SU-DHL-6 (cell line): Measurements from ENCODE around the gene CLIP2.
"Not testable (repeated sequence)": the region's sequence is repeated elsewhere in the genome, so short reads cannot be mapped to it uniquely, and the experiment has no call there.

Experiments used
- H2AFZ ChIP-seq: fragments of 200-600 bp; sonication (generic); 2 replicates; pipeline ENCODE4 v1.6.1; 2014; ENCODE audit warnings: low read depth, mild to moderate bottlenecking, moderate library complexity, mixed read lengths, antibody characterized with exemption, low read length; ENCODE audit not compliant: severe bottlenecking
- H3F3A ChIP-seq: fragments of 200-600 bp; shearing (Covaris generic); 2 replicates; pipeline ENCODE4 v1.6.0; 2016; ENCODE audit warnings: antibody characterized with exemption, mild to moderate bottlenecking; ENCODE audit not compliant: insufficient read depth
- H3K27ac ChIP-seq: fragments of 200-600 bp; sonication (generic); 2 replicates; pipeline ENCODE4 v1.5.1; 2016; ENCODE audit warnings: low read depth, mild to moderate bottlenecking, low read length, moderate library complexity, mixed read lengths
- H3K27me3 ChIP-seq: fragments of 200-600 bp; sonication (generic), shearing (Covaris generic); 2 replicates; pipeline ENCODE4 v1.6.0; 2014; ENCODE audit warnings: mild to moderate bottlenecking, low read length
- H3K36me3 ChIP-seq: fragments of 200-600 bp; sonication (generic); 2 replicates; pipeline ENCODE4 v1.6.1; 2014; ENCODE audit warnings: mild to moderate bottlenecking, low read length, mixed read lengths
- H3K4me2 ChIP-seq: fragments of 300-600, 200-600 bp; shearing (Covaris generic), sonication (generic); 2 replicates; pipeline ENCODE4 v1.6.0; 2014; ENCODE audit warnings: low read length, low read depth, mild to moderate bottlenecking; ENCODE audit not compliant: poor library complexity, severe bottlenecking
- H3K4me3 ChIP-seq: fragments of 200-600 bp; sonication (generic); 2 replicates; pipeline ENCODE4 v1.5.1; 2014; ENCODE audit warnings: antibody characterized with exemption, low read length, mild to moderate bottlenecking, mixed read lengths; ENCODE audit not compliant: insufficient read depth, poor library complexity, severe bottlenecking
- H3K79me2 ChIP-seq: fragments of 200-600 bp; sonication (generic); 2 replicates; pipeline ENCODE4 v1.6.1; 2014; ENCODE audit warnings: mild to moderate bottlenecking, low read length, moderate library complexity; ENCODE audit not compliant: insufficient read depth
- H3K9ac ChIP-seq: fragments of 200-600 bp; sonication (generic); 2 replicates; pipeline ENCODE4 v1.7.0; 2014; ENCODE audit warnings: mild to moderate bottlenecking, low read length
- H3K9me2 ChIP-seq: fragments of 200-600 bp; sonication (generic); replicated peaks from 2 replicates; pipeline ENCODE4 v1.6.1; 2014; ENCODE audit warnings: low read length; ENCODE audit not compliant: insufficient read depth
- H3K9me3 ChIP-seq: fragments of 200-600 bp; sonication (generic); 2 replicates; pipeline ENCODE4 v1.6.1; 2014; ENCODE audit warnings: low read length, mixed read lengths; ENCODE audit not compliant: insufficient read depth
- H4K20me1 ChIP-seq: fragments of 200-600 bp; sonication (generic); 2 replicates; pipeline ENCODE4 v1.6.1; 2014; ENCODE audit warnings: low read depth, mild to moderate bottlenecking, antibody characterized with exemption, low read length, moderate library complexity, mixed read lengths
- CTCF ChIP-seq: fragments of 200-600 bp; sonication (generic); IDR thresholded peaks from one replicate; pipeline ENCODE4 v1.5.1; 2017; ENCODE audit warnings: antibody characterized with exemption, mild to moderate bottlenecking, low read length, moderate library complexity; ENCODE audit not compliant: insufficient read depth, poor library complexity, severe bottlenecking
- EZH2phosphoT487 ChIP-seq: fragments of 200-600 bp; sonication (generic), shearing (Covaris generic); conservative IDR thresholded peaks from 2 replicates; pipeline ENCODE4 v1.6.1; 2018; ENCODE audit warnings: mild to moderate bottlenecking, antibody characterized with exemption, low read length, moderate library complexity, mixed read lengths

CLIP2 gene

GRCh38 chr7:74337926-74338325, 48.7 kb downstream of the CLIP2 start:
- Histone ChIP-seq H3F3A (no peaks in the 10 kb centered on the region), H3K4me3 (no peak overlapping the region), H2AFZ (no peak overlapping the region), H3K79me2 (no peaks in the 10 kb centered on the region), H4K20me1 (no peaks in the 10 kb centered on the region), H3K9ac (no peak overlapping the region), H3K36me3 (no peaks in the 10 kb centered on the region), H3K27ac (no peak overlapping the region), H3K4me2 (no peak overlapping the region), H3K27me3 (no peaks in the 10 kb centered on the region), H3K9me2 (no peaks in the 10 kb centered on the region), H3K9me3 (no peaks in the 10 kb centered on the region)
- no peak for TF ChIP-seq EZH2phosphoT487
- TF ChIP-seq CTCF = no peak

- TF ChIP-seq CTCF = no peak
- TF ChIP-seq EZH2phosphoT487 = no peak
- Histone ChIP-seq H3K36me3 (no peaks in the 10 kb centered on the region), H4K20me1 (no peaks in the 10 kb centered on the region), H3K4me2 (no peak overlapping the region), H3K27me3 (no peaks in the 10 kb centered on the region), H3K79me2 (no peaks in the 10 kb centered on the region), H3K27ac (no peak overlapping the region), H3K4me3 (no peak overlapping the region), H2AFZ (no peak overlapping the region), H3K9ac (no peak overlapping the region), H3F3A (no peaks in the 10 kb centered on the region), H3K9me3 (no peaks in the 10 kb centered on the region), H3K9me2 (no peaks in the 10 kb centered on the region)
Measured at GRCh38 chr7:74338366-74339108, 49.3 kb downstream of the CLIP2 start.

GRCh38 chr7:74339648-74340047, 50.4 kb downstream of the CLIP2 start:
- not testable (repeated sequence) for H3K9ac ChIP-seq, H3K9me2 ChIP-seq

GRCh38 chr7:74343281-74344131, 54.3 kb downstream of the CLIP2 start:
- Histone ChIP-seq H3K9me2 (no peaks in the 10 kb centered on the region), H3K4me3 (no peak overlapping the region), H3K27ac (no peak overlapping the region), H3K9ac (no peak overlapping the region), H3K9me3 (no peaks in the 10 kb centered on the region), H3K27me3 (no peaks in the 10 kb centered on the region), H3K79me2 (no peaks in the 10 kb centered on the region), H3F3A (no peaks in the 10 kb centered on the region), H4K20me1 (no peaks in the 10 kb centered on the region), H3K4me2 (no peak overlapping the region), H2AFZ (no peak overlapping the region), H3K36me3 (no peaks in the 10 kb centered on the region)
- TF ChIP-seq CTCF = no peak
- no peak for TF ChIP-seq EZH2phosphoT487

More at GRCh38 chr7:74339648-74340047, 50.4 kb downstream of the CLIP2 start:
- not testable (repeated sequence) for H3K36me3 ChIP-seq, H3F3A ChIP-seq, H2AFZ ChIP-seq, H3K79me2 ChIP-seq, H3K27ac ChIP-seq, H3K4me3 ChIP-seq, H3K4me2 ChIP-seq, H3K27me3 ChIP-seq, H3K9me3 ChIP-seq, H4K20me1 ChIP-seq
